Gastrocnemius medialis (tissue), 4 donors: ENCODE data around the gene SP3.

ENCODE experiments used
- CTCF ChIP-seq, 5 experiments: fragments of 450-650 bp in 3 of 5; fragments of 200-600 bp in 2 of 5; sonication (generic) in 2 of 5; IDR thresholded peaks in 4 of 5; conservative IDR thresholded peaks in 1 of 5; 1 replicate in 4 of 5; 2 replicates in 1 of 5; pipeline ENCODE4 v1.5.1; 2016 to 2019; ENCODE audit warnings: antibody characterized with exemption in 5 of 5, mild to moderate bottlenecking in 3 of 5, moderate library complexity in 3 of 5
- POLR2A ChIP-seq, 2 donors: fragments of 450-650 bp; IDR thresholded peaks; one replicate each; pipeline ENCODE4 v1.6.1; 2017; ENCODE audit warnings: antibody characterized with exemption in 2 of 2, mild to moderate bottlenecking in 2 of 2, moderate library complexity in 2 of 2

GRCh38 chr2:174001107-174001506 lies 35.9 kb upstream of the SP3 start:
- TF ChIP-seq CTCF (IDR thresholded peaks at IDR 0.05 in 4 of 5, conservative IDR thresholded peaks at IDR 0.05 in 1 of 5): no peak
- TF ChIP-seq POLR2A (IDR thresholded peaks at IDR 0.05): no peak
